T-helper 2 cell (primary cell): ENCODE measurements around the gene CORO1C.
"Not testable (repeated sequence)": the region's sequence is repeated elsewhere in the genome, so short reads cannot be mapped to it uniquely, and the experiment has no call there.

Experiments
- DNase-seq, 5 experiments: peaks; one replicate each; pipeline versions ENCODE4 v3.0.0 to v3.0.0-alpha.2; 2012 to 2022

Gene CORO1C

GRCh38 chr12:108633081-108633533 lies 98.2 kb downstream of the CORO1C start:
- no peak for DNase-seq

GRCh38 chr12:108631261-108631660 lies 100.1 kb downstream of the CORO1C start:
- not testable (repeated sequence) for DNase-seq

GRCh38 chr12:108630481-108631207 lies 100.7 kb downstream of the CORO1C start:
- peak in 2 of 5 experiments; percentile 51 to 58 for DNase-seq

- peak in 4 of 5 experiments; percentile 29 to 71 (median 52) for DNase-seq
These were observed 101.4 kb downstream of the CORO1C start for GRCh38 chr12:108629824-108630476.

- DNase-seq, result no peak
These were observed 102.2 kb downstream of the CORO1C start for GRCh38 chr12:108629151-108629550.

- no peak for DNase-seq
These were observed 104.0 kb downstream of the CORO1C start for GRCh38 chr12:108627134-108627920.

GRCh38 chr12:108625228-108625627 lies 106.1 kb downstream of the CORO1C start:
- DNase-seq, result no peak

- DNase-seq, result no peak
These were observed 107.7 kb downstream of the CORO1C start for GRCh38 chr12:108623577-108623976.

- no peak for DNase-seq
These were observed 108.3 kb downstream of the CORO1C start for GRCh38 chr12:108622921-108623514.

GRCh38 chr12:108622421-108622820 lies 108.9 kb downstream of the CORO1C start:
- peak in 2 of 5 experiments; percentile 23 to 43 for DNase-seq

- no peak for DNase-seq
These were observed 110.2 kb downstream of the CORO1C start for GRCh38 chr12:108621161-108621560.

- DNase-seq, result no peak
These were observed 111.0 kb downstream of the CORO1C start for GRCh38 chr12:108620236-108620879.

GRCh38 chr12:108619369-108620160 lies 111.8 kb downstream of the CORO1C start:
- DNase-seq, result no peak

GRCh38 chr12:108618953-108619274 lies 112.4 kb downstream of the CORO1C start:
- DNase-seq, result not testable (repeated sequence)

- peak; percentile 62 to 70 (median 69) for DNase-seq
These were observed 113.0 kb downstream of the CORO1C start for GRCh38 chr12:108618079-108618952.

- DNase-seq, result peak; percentile 42 to 80 (median 71)
These were observed 114.1 kb downstream of the CORO1C start for GRCh38 chr12:108616941-108617858.

- no peak for DNase-seq
These were observed 115.0 kb downstream of the CORO1C start for GRCh38 chr12:108616359-108616758.

GRCh38 chr12:108615918-108616317 lies 115.4 kb downstream of the CORO1C start:
- no peak for DNase-seq

- no peak for DNase-seq
These were observed 116.7 kb downstream of the CORO1C start for GRCh38 chr12:108614639-108615038.
